H4 (cell line): Measurements from ENCODE around the gene KRT6A. TPM values are rescaled to one million over a fixed set of nuclear protein-coding genes. Genes with fewer than 3 reads are reported as not detected.

ENCODE experiments used
- total RNA-seq: library from RNA; depleted of rRNA; stranded (reverse); fragments of >200 nt; shearing (Covaris generic); gene quantifications from 2 replicates; pipeline ENCODE4 v1.2.3, GENCODE V29; 2014; rRNA removed

The KRT6A gene
- total RNA-seq, 1 experiment from 2014 or later, result not detected

Other genes with a start within 250 kb of the KRT6A start
- 0.31 and 0.93 TPM in 2 replicates for gene KRT86, start 218.6 kb downstream of the KRT6A start, total RNA-seq
- gene KRT81, start 201.7 kb downstream of the KRT6A start, total RNA-seq, result 5.7 and 10.8 TPM in 2 replicates
- not detected in 2 replicates for gene KRT83, start 171.9 kb downstream of the KRT6A start, total RNA-seq
- gene KRT85, start 125.8 kb downstream of the KRT6A start, total RNA-seq, result not detected in 2 replicates
- not detected in 2 replicates for gene KRT84, start 107.6 kb downstream of the KRT6A start, total RNA-seq
- gene KRT82, start 86.9 kb downstream of the KRT6A start, total RNA-seq, result not detected in 2 replicates
- gene KRT75, start 58.9 kb downstream of the KRT6A start, total RNA-seq, result 0.12 TPM in 1 of 2 replicates, not detected in the other
- not detected in 2 replicates for gene KRT6B, start 41.1 kb downstream of the KRT6A start, total RNA-seq
- gene KRT6C, start 19.5 kb downstream of the KRT6A start, total RNA-seq, result not detected in 2 replicates
- not detected in 2 replicates for gene KRT5, start 27.1 kb upstream of the KRT6A start, total RNA-seq
- not detected in 2 replicates for gene KRT71, start 59.9 kb upstream of the KRT6A start, total RNA-seq
- gene KRT74, start 80.6 kb upstream of the KRT6A start, total RNA-seq, result not detected in 2 replicates
- gene KRT72, start 108.2 kb upstream of the KRT6A start, total RNA-seq, result not detected in 2 replicates
- not detected in 2 replicates for gene KRT73, start 125.3 kb upstream of the KRT6A start, total RNA-seq
- 0.21 and 0.53 TPM in 2 replicates for gene KRT2, start 159.0 kb upstream of the KRT6A start, total RNA-seq
- gene KRT1, start 187.2 kb upstream of the KRT6A start, total RNA-seq, result not detected in 2 replicates
- not detected in 2 replicates for gene KRT77, start 210.3 kb upstream of the KRT6A start, total RNA-seq